NCI-H2227 (cell line): ENCODE measurements around the gene TSPAN4.

Source experiments
- DNase-seq: peaks from one replicate; lab custom pipeline; 2025; ENCODE audit not compliant: unreplicated experiment; lab: John Stamatoyannopoulos, UW

Gene TSPAN4

DNA sequence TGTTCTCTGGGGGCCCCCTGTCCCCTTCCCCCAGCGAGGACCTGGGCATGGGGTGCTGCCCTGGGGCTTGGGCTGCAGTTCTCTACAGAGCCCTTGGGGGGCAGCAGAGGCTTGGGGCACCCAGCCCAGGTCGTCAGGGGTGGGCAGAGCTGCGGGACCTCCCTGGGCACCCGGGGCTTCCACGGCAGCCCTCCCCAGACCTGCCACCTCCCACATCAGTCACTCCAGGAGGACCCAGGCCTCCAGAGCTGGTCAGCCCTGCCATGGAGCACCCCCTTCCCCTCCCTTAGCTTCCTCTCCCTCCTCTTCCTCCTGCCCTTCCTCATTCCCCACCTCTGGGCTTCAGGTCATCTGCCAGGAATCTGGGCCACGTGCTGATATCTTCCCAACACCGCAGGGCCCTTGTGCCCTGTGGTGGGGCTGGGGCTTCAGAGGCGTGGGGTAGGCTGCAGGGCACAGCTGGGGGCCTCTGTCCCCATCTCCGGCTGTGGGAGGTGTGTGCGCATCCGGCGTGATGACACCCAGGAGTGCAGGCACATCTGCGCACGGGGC lies 5.8 kb downstream of the TSPAN4 start:
- DNase-seq = peak; percentile 58

DNA sequence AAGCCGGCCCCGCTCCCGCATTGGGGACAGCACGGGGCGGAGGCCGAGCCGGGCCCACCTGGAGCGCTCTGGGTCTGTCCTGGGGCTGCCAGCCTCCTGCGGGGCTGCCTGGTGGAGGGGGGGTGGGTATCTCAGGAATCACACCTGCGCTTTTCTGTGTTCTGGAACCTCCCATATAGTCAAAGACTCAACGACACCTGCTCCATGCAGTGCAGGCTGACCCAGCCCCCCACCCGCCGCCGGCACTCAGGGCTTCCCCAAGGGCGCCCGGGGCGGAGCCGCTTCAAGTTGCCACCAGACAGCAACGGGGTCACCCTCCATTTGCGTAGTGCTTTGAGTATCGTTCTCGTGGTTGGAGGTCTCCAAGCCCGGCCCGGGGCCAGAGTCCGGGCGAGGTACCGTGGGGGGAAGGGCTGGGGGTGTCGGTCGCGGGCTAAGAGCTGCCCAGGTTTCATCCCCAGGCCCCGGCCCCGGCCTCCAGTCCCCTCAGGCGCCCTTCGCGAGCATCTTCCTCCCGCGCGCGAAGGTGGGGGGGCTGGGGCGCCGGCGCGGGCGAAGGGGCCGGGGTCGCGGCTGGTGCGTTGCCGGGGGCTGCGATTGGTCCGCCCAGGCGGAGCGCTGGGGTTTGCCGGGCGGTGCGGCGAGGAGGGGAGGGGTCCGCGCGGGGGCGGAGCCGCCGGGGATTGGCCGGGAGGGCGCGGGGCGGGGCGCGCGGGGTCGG lies 6.6 kb downstream of the TSPAN4 start:
- DNase-seq = peak; percentile 88

DNA sequence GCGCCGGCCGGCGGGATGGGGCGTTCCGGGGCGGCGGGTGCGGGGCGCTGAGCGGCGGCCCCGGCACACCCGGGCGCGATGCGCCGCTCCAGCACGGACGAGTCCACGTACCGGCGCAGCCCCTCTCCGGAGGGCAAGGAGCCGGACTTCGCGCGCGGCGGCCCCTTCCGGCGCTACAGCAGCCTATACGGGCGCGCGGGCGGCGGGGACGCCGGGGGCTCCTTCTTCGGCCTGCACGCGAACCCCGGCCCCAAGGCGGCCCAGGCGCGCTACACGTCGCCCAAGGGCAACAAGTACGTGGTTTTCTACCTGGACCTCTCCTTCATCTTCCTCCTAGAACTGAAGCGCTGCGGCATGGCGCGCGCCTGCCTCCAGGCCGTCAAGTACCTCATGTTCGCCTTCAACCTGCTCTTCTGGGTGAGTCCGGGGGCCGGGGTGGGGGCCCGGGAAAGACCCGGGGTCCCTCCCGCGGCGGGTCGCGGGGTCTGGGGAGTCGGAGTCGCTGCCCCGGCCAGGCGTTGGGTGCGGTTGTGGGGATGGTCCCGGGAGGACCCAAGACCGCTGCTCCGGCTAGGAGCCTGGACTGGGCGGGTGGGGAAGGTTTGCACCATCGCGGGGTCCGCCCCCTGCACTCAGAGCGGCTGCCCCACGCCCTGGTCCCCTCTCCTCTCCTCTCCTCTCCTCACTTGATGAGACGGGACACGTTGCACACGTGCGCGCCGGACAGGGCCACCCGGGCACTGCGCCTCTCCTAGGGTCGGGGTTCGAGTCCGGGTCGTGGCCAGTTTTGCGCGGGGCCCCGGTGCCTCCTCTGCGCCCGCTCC lies 7.5 kb downstream of the TSPAN4 start:
- DNase-seq = peak; percentile 85

DNA sequence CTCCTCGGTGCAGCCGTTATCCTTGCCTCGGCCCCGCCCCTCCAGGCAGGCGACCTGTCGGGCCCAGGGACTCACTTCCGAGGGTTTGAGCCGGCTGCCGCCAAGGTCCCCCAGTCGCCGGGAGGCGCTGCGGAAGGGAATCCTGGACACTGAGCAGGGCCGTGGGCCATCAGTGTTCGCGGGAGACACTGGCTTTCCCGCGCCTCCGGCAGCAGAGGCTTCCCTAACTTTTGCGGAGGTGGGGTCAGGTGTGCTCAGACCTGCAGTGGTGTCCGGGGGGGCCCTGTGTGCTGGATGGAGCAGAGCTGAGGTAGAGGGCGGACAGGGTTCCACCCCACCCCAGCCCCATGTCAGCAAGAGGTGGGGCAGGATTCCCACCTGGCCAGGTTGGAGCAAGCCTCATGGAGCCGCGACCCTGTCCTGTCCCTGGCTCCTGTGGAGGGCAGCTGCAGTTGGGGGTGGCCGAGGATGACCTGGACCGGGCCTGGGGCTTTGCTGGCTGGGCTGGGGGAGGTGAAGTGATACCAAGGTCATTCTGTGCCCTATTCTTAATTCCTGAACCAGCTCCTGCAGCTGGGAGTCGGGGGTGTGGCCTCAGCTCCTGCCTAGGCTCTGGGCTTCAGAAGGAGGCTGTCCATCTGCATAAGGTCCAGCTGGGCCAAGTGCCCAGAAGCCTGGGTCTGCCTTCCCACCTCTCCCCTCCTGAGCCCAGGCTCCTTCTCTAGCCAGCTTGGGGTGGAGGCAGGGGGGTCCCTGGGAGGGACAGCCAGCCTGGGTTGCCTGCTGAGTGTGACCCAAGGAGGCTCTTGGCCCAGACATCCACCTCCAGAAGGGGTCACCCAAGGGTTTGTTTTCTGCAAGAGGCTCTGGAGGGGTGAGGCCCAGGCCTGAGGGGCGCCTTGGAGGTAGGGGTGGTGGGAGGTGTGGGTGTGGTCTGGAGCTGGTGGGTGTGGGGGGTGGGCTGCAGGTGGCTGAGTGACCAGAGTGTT lies 8.4 kb downstream of the TSPAN4 start:
- no peak for DNase-seq

DNA sequence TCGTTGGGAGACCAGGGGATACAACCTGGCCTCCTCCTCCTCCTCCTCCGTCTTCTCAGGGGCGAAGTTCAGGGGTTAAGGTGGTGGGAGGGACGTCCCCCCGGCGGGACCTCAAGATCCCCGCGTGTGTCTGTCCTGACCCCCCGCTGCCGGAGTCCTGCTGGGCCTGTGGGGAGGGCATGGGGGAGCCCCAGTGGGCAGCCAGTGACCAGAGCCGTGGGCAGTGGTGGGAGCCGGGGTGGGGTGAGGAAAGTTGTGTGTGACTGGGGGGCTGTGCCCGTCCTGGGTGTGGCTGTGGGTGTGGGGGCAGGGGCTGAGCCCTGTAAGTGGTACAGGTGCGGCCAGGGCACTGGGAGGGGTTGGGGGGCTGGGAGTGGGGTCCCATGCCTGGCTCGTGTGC lies 10.1 kb downstream of the TSPAN4 start:
- no peak for DNase-seq

DNA sequence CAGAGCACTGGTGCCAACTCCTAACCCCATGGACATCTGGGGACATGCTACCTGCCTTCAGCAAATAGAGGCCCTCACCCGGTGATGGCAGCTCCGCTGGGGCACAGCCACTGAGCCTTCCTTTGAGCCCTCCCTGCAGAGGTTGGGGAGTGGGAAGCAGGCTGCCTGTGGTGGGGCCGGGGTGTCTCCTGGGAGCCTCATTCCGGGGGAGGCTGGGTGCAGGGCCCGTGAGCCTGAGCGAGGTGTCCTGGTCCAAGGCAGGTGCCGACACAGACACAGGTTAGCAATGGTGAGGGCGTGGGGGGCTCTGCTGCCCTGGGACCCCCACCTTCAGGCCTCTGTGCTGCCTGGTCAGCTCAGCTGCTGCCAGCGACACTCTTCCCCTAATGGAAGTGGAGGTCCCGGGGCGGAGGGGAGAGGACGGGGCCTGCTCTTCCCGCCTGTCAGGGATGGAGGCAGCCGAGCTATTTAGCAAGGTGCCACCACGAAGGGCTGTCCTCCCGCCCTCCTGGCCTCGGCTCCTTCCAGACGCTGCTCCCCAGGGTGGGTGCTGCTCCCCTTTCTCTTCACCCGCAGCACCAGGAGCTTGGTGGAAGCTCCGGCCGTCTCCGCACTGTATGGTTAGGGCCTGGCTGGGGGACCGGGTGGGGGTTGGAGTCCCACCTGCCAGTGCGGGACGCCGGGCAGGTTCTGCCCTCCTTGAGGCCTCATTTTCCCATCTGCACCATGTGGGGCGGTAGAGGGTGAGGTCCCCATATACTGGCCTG lies 11.2 kb downstream of the TSPAN4 start:
- DNase-seq = no peak

DNA sequence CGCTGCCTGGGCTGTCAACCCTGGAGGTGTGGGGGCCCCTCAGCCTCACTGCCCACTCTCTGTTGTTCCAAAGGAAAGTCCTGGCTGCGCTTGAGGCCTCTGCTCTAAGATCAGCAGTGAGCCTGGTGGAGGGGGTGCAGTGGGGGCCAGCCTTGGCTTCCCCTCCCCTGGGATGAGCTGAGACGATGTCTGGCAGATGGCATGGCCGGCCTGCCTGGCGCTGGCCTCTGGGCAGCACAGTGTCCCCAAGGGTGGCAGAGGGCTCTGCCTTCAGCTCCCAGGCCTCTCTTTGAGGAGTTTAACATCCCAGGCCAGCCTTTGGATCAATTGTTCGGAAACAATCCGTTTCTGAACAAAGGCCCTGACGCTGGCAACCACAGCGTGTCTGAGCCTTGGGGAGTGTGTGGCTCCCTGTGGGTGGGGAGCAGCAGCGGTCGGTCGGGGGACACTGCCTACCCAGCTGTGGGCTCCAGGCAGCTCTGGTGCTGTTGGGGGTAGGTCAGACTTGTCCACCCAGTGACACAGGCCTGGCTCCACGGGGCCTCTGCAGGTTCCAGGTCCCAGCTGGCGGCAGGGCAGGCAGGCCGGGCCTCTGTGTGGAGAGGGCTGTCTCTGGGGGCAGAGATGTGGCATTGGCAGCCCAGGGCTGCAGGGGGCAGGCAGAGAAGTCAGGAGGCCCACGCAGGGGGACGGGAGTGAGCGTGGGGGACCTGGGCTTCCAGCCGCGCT lies 12.1 kb downstream of the TSPAN4 start:
- no peak for DNase-seq

DNA sequence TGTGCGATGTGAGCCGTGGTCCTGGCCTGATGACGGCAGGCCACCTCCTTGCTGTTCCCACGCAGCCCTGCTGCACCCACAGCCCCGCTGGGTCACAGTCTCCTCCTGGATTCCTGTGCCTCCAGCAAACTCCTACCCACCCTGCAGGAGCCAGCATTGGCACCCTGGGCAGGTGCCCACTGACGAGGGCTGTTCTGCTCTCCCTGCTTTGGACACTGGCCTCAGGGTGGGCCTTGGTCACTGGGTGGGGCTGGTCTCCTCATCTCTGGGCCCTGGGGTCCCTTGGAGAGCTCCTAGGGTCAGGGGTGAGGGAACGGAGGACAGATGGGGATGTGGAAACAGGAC lies 12.7 kb downstream of the TSPAN4 start:
- DNase-seq = no peak

DNA sequence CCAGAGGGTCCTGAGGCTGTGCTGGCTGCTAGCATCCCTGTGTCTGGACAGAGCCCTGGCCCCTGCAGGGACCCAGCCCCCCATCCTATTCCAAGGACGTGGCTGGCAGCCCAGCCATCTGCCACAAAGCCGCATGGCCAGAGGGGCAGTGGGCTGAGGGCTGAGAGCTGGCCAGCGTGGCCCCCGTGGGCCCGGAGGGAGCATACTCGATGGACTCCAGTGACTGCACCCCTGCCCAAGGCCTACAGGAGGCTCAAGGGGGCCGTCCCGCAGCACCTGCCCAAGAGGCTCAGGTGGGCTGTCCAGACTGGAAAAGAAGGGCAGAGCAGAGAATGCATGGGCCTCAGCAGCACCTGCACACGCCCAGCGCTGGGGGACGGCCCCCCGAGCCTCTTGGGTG lies 13.1 kb downstream of the TSPAN4 start:
- no peak for DNase-seq

DNA sequence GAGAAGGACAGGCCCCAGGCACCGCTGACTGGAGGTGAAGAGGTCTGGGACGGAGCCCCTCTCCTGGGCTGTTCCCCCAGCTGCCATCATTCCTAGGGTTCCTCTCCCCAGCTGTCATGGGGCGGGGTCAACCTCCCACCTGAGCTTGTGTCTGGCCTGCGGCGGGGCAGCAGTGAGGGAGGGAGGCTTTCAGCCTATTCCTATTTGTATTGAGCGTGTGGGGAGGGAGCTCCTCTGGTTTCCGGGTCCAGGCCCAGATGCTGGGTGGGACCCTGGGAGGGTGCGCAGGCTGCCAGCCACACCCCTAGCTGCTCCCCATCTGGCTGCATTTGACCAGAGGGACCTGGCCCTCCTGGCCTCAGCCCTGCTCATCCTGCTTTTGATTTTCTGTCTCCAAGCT lies 13.7 kb downstream of the TSPAN4 start:
- peak; percentile 70 for DNase-seq

DNA sequence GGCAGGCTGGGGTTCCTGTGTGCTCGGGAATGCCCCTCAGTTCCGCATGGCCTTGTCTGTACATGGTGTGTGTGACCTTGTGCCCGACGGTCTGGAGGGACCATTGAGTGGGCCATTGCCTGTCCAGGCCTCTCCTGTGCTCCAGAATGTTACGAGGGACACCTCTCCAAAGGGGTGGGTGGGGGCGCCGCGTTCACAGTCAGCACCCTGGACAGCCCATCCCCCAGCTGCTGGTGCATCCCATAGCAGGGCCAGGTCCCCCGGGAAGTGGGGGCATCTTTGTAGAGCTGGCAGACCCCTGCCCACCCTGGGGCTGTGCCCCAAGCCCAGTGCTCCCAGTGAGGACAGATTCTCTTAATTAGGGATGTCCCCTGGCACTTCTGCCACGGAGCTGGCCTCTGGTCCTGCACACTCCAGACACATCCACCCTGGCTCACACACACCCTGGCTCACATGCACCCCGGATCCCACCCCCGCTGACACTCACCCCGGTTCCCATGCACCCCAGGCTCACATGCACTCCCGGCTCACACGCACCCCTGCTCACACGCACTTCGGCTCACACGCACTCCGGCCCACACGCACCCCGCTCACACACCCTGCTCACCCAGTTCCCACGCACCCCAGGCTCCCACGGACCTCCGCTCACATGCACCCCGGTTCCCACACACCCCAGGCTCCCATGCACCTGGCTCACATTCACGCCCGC lies 15.6 kb downstream of the TSPAN4 start:
- no peak for DNase-seq

DNA sequence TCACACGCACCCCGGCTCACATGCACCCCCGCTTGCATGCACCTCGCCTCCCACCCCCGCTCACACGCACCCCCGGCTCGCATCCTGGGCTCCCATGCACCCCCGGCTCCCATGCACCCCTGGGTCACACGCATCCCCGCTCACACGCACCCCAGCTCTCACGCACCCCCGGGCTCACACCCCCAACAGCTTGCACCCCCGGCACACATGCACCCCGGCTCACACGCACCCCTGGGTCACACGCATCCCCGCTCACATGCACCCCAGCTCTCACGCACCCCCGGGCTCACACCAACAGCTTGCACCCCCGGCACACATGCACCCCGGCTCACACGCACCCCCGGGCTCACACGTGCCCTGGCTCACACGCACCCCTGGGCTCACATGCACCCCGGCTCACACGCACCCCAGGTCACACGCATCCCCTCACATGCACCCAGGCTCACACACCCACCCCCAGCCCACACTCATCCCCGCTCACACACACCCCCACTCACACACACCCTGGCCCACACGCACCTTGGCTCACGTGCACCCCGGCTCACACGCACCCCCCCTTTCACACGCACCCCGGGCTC lies 16.2 kb downstream of the TSPAN4 start:
- no peak for DNase-seq

DNA sequence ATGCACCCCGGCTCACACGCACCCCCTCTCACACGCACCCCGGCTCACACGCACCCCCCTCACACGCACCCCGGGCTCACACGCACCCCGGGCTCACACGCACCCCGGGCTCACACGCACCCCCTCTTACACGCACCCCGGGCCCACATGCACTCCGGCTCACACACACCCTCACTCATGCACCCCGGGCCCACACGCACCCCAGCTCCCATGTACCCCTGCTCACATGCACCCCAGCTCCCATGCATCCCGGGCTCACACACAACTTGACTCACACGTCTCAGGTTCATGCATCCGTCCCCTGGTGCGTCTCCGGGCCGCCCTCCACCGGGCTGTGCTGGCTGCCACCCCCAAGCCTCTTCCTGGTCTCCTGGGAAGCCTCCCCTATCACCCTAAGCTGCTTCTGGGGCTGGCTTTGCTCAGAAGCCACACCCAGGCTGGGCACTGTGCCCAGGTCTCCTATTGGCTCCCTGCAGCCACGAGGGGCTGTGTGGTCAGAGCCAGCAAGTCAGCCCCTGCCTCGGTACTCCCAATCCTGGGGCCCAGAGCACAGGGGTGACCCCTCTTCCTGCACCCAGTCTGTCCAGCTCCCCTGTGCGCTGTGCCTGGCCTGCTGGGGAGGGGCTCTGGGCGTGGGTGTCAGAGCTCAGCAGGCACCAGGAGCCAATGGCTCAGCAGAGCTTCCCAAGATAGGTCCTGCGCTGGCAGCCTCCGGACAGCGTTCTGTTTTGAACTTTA lies 16.9 kb downstream of the TSPAN4 start:
- DNase-seq = peak; percentile 92

DNA sequence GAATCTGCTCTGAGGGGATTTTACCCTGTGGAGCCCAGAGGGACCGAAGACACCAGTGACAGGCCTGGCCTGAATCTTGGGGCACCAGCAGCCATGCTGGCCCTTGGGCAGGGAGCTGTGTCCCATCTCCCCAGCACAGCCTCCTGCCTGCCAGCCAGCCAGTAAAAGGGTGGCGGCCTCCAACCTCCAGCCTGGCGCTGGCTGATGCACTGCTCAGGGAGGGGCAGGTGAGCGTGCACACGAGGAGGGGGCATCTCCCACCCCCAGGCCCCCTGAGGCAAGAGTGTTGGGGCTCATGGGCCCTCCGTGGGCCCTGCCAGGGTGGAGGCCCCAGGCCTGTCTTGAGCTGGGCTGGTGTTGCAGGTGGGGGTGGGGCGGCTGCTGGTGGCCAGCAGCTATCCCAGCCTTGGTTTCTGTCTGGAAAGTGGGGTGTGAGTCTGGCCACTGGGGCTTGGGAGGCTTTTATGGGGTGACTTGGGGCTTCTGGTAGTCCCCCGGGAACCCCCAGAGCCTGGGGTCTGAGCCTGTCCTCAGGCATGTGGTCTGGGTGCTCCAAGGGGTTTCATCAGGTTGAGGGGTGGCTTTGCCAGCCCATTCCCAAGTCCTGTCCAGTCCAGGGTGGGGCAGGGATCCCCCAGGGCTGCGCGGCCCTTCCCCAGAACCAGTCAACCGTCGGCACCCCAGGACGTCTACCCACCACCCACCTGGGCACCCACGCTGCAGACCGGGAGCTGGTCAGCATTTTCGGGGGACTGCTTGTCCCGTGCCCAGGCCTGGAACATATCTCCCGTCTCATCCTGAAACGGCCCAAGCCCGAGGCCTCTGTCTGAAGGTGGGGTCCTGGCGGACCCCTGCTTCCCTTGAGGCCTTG lies 17.8 kb downstream of the TSPAN4 start:
- no peak for DNase-seq

DNA sequence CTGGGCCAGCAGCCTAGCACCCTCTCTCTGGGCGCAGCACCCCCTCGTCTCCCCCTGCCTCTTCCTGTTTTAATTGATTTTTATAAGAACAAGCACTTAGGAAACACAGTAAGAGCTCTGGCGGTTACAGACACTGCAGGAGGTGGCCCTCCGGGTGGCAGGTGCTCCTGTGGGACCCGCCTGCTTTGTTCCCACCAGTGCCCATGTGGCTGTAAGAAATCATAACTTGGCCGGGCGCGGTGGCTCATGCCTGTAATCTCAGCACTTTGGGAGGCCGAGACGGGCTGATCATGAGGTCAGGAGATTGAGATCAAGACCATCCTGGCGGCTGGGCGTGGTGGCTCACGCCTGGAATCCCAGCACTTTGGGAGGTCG lies 18.4 kb downstream of the TSPAN4 start:
- DNase-seq = no peak

DNA sequence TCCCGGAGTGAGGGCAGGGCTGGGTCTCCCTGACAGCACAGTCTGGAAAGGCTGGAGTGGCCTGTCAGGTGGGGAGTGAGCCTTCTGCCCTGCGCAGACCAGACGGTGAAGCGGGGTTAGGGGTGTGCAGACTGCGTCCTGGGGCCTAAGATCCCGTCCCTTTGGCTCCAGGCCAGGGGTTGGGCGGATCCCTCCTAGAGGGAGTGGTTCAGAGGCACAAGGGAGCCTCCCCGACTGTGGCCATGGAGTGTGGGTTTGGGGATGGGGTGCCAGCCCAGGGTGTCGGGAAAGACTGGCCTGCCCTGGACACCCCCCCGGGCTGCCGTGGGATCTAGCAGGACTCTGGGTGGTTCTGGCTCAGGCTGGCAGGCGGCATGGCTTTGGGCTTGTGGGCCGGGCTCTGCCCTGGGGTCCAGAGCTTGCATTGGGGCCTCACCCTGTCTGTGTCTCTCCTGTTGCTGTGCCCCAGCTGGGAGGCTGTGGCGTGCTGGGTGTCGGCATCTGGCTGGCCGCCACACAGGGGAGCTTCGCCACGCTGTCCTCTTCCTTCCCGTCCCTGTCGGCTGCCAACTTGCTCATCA lies 19.5 kb downstream of the TSPAN4 start:
- no peak for DNase-seq

DNA sequence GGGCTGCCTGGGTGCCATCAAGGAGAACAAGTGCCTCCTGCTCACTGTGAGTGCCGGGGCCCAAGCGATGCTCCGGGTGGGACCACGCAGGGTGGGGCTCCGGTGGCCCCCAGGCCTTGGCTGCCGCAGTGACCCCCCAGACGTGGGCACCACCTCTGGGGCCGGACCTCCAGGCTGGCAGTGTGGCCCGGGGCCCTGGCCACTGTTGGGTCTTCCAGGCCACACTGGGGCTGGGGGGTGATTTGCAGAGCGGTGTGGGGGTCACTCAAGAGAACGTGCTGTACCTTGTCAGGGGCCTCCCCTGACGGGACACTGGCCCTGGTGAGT lies 20.0 kb downstream of the TSPAN4 start:
- DNase-seq = no peak
